T-helper 17 cell (primary cell): ENCODE results near the gene OPRD1. TPM values are rescaled to one million over a fixed set of nuclear protein-coding genes. Genes with fewer than 3 reads are reported as not detected.
A peak's percentile ranks its signal among the peaks of the same experiment; 100 is the strongest.

ENCODE experiments used
- ATAC-seq: fragments of 150-1000 bp; cut with Tn5 transposase; 2 replicates; pipeline ENCODE4 v1.10.0; 2021; ENCODE audit warnings: mild to moderate bottlenecking, moderate library complexity
- DNase-seq, 3 donors: peaks; one replicate each; pipeline versions ENCODE4 v3.0.0 to v3.0.0-alpha.2; 2020 to 2021
- H3K9me3 ChIP-seq: one replicate; pipeline ENCODE4 v1.7.0; 2013; ENCODE audit warnings: low read length, mild to moderate bottlenecking; ENCODE audit not compliant: control insufficient read depth, poor library complexity, severe bottlenecking
- H3K27ac Mint-ChIP-seq: one replicate; pipeline ENCODE4 v1.8.0; 2022; ENCODE audit warnings: mild to moderate bottlenecking, moderate library complexity, mixed read lengths
- H3K27me3 Mint-ChIP-seq: one replicate; pipeline ENCODE4 v1.8.0; 2022; ENCODE audit warnings: mixed read lengths
- H3K36me3 Mint-ChIP-seq: one replicate; pipeline ENCODE4 v1.8.0; 2022; ENCODE audit warnings: low read depth, mixed read lengths
- H3K4me1 Mint-ChIP-seq: one replicate; pipeline ENCODE4 v1.8.0; 2022; ENCODE audit warnings: mild to moderate bottlenecking, mixed read lengths
- H3K4me3 Mint-ChIP-seq: one replicate; pipeline ENCODE4 v1.8.0; 2022; ENCODE audit warnings: mild to moderate bottlenecking, moderate library complexity, mixed read lengths
- total RNA-seq, 4 donors: library from RNA in 2 of 4; stranded (reverse) in 2 of 4; gene quantifications; one replicate each; pipeline ENCODE4 v1.2.3 and lab custom pipeline; 2022 to 2026

Gene OPRD1
- total RNA-seq, 2 donors from 2014 or later: not detected

GRCh38 chr1:28885977-28886730 is 74.2 kb downstream of the OPRD1 start:
- Mint-ChIP-seq H3K36me3 (peaks cover 2% of the 10 kb centered on the region), H3K27ac (peak overlapping the region; percentile 93), H3K4me1 (peaks cover 52% of the 10 kb centered on the region), H3K4me3 (peak overlapping the region; percentile 94), H3K27me3 (no peaks in the 10 kb centered on the region)
- no peaks in the 10 kb centered on the region for H3K9me3 ChIP-seq
- ATAC-seq (no peak), DNase-seq (no peak)

- Mint-ChIP-seq H3K4me1 (peaks cover 53% of the 10 kb centered on the region), H3K27me3 (no peaks in the 10 kb centered on the region), H3K36me3 (peaks cover 2% of the 10 kb centered on the region), H3K4me3 (peak overlapping the region; percentile 94), H3K27ac (peak overlapping the region; percentile 93)
- no peaks in the 10 kb centered on the region for H3K9me3 ChIP-seq
- peak; percentile 87 to 94 (median 89) for DNase-seq
- ATAC-seq: peak; percentile 79
Observed at GRCh38 chr1:28886731-28887418, 74.9 kb downstream of the OPRD1 start.

GRCh38 chr1:28887419-28887834 is 75.5 kb downstream of the OPRD1 start:
- peak overlapping the region; percentile 93 for H3K27ac Mint-ChIP-seq
- H3K4me1 Mint-ChIP-seq: peaks cover 48% of the 10 kb centered on the region
- H3K27me3 Mint-ChIP-seq: no peaks in the 10 kb centered on the region
- peak overlapping the region; percentile 95 for H3K4me3 Mint-ChIP-seq
- ATAC-seq (peak; percentile 23), DNase-seq (peak; percentile 46 to 73 (median 62))
- peaks cover 2% of the 10 kb centered on the region for H3K36me3 Mint-ChIP-seq
- H3K9me3 ChIP-seq: no peaks in the 10 kb centered on the region

GRCh38 chr1:28887835-28888682 is 76.1 kb downstream of the OPRD1 start:
- DNase-seq (no peak), ATAC-seq (no peak)
- H3K9me3 ChIP-seq: no peaks in the 10 kb centered on the region
- Mint-ChIP-seq H3K27me3 (no peaks in the 10 kb centered on the region), H3K36me3 (peaks cover 2% of the 10 kb centered on the region), H3K4me1 (peaks cover 45% of the 10 kb centered on the region), H3K27ac (peak overlapping the region; percentile 93), H3K4me3 (peak overlapping the region; percentile 95)

GRCh38 chr1:28888915-28889314 is 76.9 kb downstream of the OPRD1 start:
- peaks cover 2% of the 10 kb centered on the region for H3K36me3 Mint-ChIP-seq
- DNase-seq: no peak
- ATAC-seq: no peak
- no peaks in the 10 kb centered on the region for H3K27me3 Mint-ChIP-seq
- no peaks in the 10 kb centered on the region for H3K9me3 ChIP-seq
- H3K4me3 Mint-ChIP-seq: peak overlapping the region; percentile 95
- H3K4me1 Mint-ChIP-seq: peaks cover 45% of the 10 kb centered on the region
- peak overlapping the region; percentile 93 for H3K27ac Mint-ChIP-seq

GRCh38 chr1:28889357-28889756 is 77.4 kb downstream of the OPRD1 start:
- no peak for ATAC-seq
- DNase-seq: no peak
- no peaks in the 10 kb centered on the region for H3K9me3 ChIP-seq
- Mint-ChIP-seq H3K4me1 (peaks cover 44% of the 10 kb centered on the region), H3K36me3 (peaks cover 2% of the 10 kb centered on the region), H3K27me3 (no peaks in the 10 kb centered on the region), H3K27ac (peak overlapping the region; percentile 93), H3K4me3 (no peak overlapping the region)

GRCh38 chr1:28890435-28890834 is 78.5 kb downstream of the OPRD1 start:
- H3K9me3 ChIP-seq: no peaks in the 10 kb centered on the region
- Mint-ChIP-seq H3K36me3 (no peaks in the 10 kb centered on the region), H3K4me1 (peaks cover 36% of the 10 kb centered on the region), H3K27me3 (no peaks in the 10 kb centered on the region), H3K4me3 (no peak overlapping the region), H3K27ac (peak overlapping the region; percentile 83)
- DNase-seq (no peak), ATAC-seq (no peak)

GRCh38 chr1:28890836-28891235 is 78.9 kb downstream of the OPRD1 start:
- no peak for ATAC-seq
- H3K4me1 Mint-ChIP-seq: peaks cover 34% of the 10 kb centered on the region
- no peaks in the 10 kb centered on the region for H3K9me3 ChIP-seq
- H3K36me3 Mint-ChIP-seq: no peaks in the 10 kb centered on the region
- no peak for DNase-seq
- H3K27me3 Mint-ChIP-seq: no peaks in the 10 kb centered on the region
- peak overlapping the region; percentile 83 for H3K27ac Mint-ChIP-seq
- H3K4me3 Mint-ChIP-seq: no peak overlapping the region

GRCh38 chr1:28891256-28891655 is 79.3 kb downstream of the OPRD1 start:
- H3K9me3 ChIP-seq: no peaks in the 10 kb centered on the region
- H3K27me3 Mint-ChIP-seq: no peaks in the 10 kb centered on the region
- H3K36me3 Mint-ChIP-seq: no peaks in the 10 kb centered on the region
- DNase-seq (no peak), ATAC-seq (no peak)
- H3K4me3 Mint-ChIP-seq: no peak overlapping the region
- peak overlapping the region; percentile 83 for H3K27ac Mint-ChIP-seq
- H3K4me1 Mint-ChIP-seq: peaks cover 32% of the 10 kb centered on the region

GRCh38 chr1:28893403-28894102 is 81.6 kb downstream of the OPRD1 start:
- H3K9me3 ChIP-seq: no peaks in the 10 kb centered on the region
- Mint-ChIP-seq H3K27ac (no peak overlapping the region), H3K36me3 (no peaks in the 10 kb centered on the region), H3K27me3 (no peaks in the 10 kb centered on the region), H3K4me3 (no peak overlapping the region), H3K4me1 (peaks cover 34% of the 10 kb centered on the region)
- DNase-seq (no peak), ATAC-seq (peak; percentile 65)

- Mint-ChIP-seq H3K4me1 (peaks cover 34% of the 10 kb centered on the region), H3K4me3 (no peak overlapping the region), H3K36me3 (no peaks in the 10 kb centered on the region), H3K27ac (no peak overlapping the region), H3K27me3 (no peaks in the 10 kb centered on the region)
- ATAC-seq (no peak), DNase-seq (no peak)
- no peaks in the 10 kb centered on the region for H3K9me3 ChIP-seq
Observed at GRCh38 chr1:28894785-28895184, 82.8 kb downstream of the OPRD1 start.

- no peaks in the 10 kb centered on the region for H3K9me3 ChIP-seq
- ATAC-seq (no peak), DNase-seq (no peak)
- Mint-ChIP-seq H3K4me3 (no peak overlapping the region), H3K27ac (no peak overlapping the region), H3K36me3 (no peaks in the 10 kb centered on the region), H3K4me1 (peaks cover 36% of the 10 kb centered on the region), H3K27me3 (no peaks in the 10 kb centered on the region)
Observed at GRCh38 chr1:28895896-28896608, 84.1 kb downstream of the OPRD1 start.
